DND-41 (cell line): ENCODE results near the gene XRN1.
"Not testable (repeated sequence)": the region's sequence is repeated elsewhere in the genome, so short reads cannot be mapped to it uniquely, and the experiment has no call there.

ENCODE experiments used
- ATAC-seq: fragments of 200-7000 bp; cut with Tn5 transposase; 3 replicates; pipeline ENCODE4 v1.9.1; 2021; ENCODE audit warnings: low read depth; ENCODE audit not compliant: insufficient read depth
- DNase-seq: peaks from one replicate; pipeline ENCODE4 v3.0.0-alpha.2; 2020
- H2AFZ ChIP-seq: 2 replicates; pipeline ENCODE4 v1.6.0; 2012; ENCODE audit warnings: low read depth, low read length
- H3K27ac ChIP-seq: 2 replicates; pipeline ENCODE4 v1.5.1; 2012; ENCODE audit warnings: low read length, inconsistent platforms
- H3K27me3 ChIP-seq: fragments of 200-600 bp; sonication (generic); 2 replicates; pipeline ENCODE4 v1.6.0; 2012; ENCODE audit warnings: low read length, mild to moderate bottlenecking, inconsistent platforms; ENCODE audit not compliant: insufficient read depth, poor library complexity
- H3K36me3 ChIP-seq: 2 replicates; pipeline ENCODE4 v1.5.1; 2012; ENCODE audit warnings: low read length, inconsistent platforms; ENCODE audit not compliant: insufficient read depth
- H3K4me1 ChIP-seq: 2 replicates; pipeline ENCODE4 v1.5.1; 2012; ENCODE audit warnings: mild to moderate bottlenecking, low read length; ENCODE audit not compliant: insufficient read depth
- H3K4me2 ChIP-seq: 2 replicates; pipeline ENCODE4 v1.6.0; 2012; ENCODE audit warnings: mild to moderate bottlenecking, moderate library complexity, low read length, inconsistent platforms; ENCODE audit not compliant: insufficient read depth
- H3K4me3 ChIP-seq, 2 experiments: fragments of 200-600 bp in 1 of 2; shearing (Covaris generic) in 1 of 2; 2 replicates each; pipeline ENCODE4 v1.5.1; 2012 to 2016; ENCODE audit warnings: inconsistent platforms in 2 of 2, low read length in 2 of 2, mild to moderate bottlenecking in 2 of 2, low read depth in 1 of 2, moderate library complexity in 1 of 2
- H3K79me2 ChIP-seq: 2 replicates; pipeline ENCODE4 v1.6.0; 2012; ENCODE audit warnings: low read length, inconsistent platforms; ENCODE audit not compliant: insufficient read depth
- H3K9ac ChIP-seq: 2 replicates; pipeline ENCODE4 v1.6.0; 2012; ENCODE audit warnings: low read depth, mild to moderate bottlenecking, inconsistent platforms, low read length, moderate library complexity
- H3K9me3 ChIP-seq: 2 replicates; pipeline ENCODE4 v1.5.1; 2012; ENCODE audit warnings: low read length, moderate library complexity, mild to moderate bottlenecking, inconsistent platforms; ENCODE audit not compliant: insufficient read depth, severe bottlenecking
- H4K20me1 ChIP-seq: 2 replicates; pipeline ENCODE4 v1.6.0; 2012; ENCODE audit warnings: low read length; ENCODE audit not compliant: insufficient read depth
- EZH2 ChIP-seq: IDR thresholded peaks from 3 replicates; pipeline ENCODE4 v1.6.1; 2012; ENCODE audit warnings: borderline replicate concordance, low read depth, mild to moderate bottlenecking, moderate library complexity, low read length, inconsistent platforms; ENCODE audit not compliant: severe bottlenecking
- TF ChIP-seq, protein P1 (sequence below): IDR thresholded peaks from 2 replicates; pipeline ENCODE4 v1.5.1; 2012; ENCODE audit warnings: borderline replicate concordance, low read length, moderate library complexity, mild to moderate bottlenecking; ENCODE audit not compliant: poor library complexity, severe bottlenecking; ENCODE audit errors: extremely low read depth

Gene XRN1

DNA sequence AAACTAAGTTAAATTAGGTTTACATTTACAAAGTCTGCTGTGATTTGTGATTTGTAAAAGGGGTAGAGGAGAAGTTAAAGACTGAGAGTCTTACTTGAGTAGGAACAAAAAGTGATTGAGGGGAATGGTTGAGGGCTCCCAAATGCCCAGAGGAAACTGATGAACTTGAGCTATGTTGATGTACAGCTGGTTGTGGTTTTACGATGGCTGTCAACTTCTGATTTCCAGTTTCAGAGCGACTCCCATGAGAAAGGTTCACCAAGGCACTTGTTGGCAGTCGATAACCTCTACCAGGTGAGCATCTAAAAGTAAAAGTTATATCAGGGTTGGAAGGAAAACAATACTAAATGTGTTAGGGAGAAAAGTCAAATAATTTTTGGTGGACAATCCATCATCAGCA lies 91.0 kb downstream of the XRN1 start:
- no peak for DNase-seq
- peaks cover 89% of the 10 kb centered on the region for H3K36me3 ChIP-seq
- no peaks in the 10 kb centered on the region for H3K4me1 ChIP-seq
- no peak overlapping the region for H3K4me2 ChIP-seq
- H3K9me3 ChIP-seq: no peaks in the 10 kb centered on the region
- no peaks in the 10 kb centered on the region for H3K27me3 ChIP-seq
- no peak overlapping the region for H2AFZ ChIP-seq
- no peaks in the 10 kb centered on the region for H3K79me2 ChIP-seq
- H3K27ac ChIP-seq: no peak overlapping the region
- no peaks in the 10 kb centered on the region for H4K20me1 ChIP-seq
- no peak overlapping the region for H3K4me3 ChIP-seq
- no peak for ATAC-seq
- TF ChIP-seq, protein P1, sequence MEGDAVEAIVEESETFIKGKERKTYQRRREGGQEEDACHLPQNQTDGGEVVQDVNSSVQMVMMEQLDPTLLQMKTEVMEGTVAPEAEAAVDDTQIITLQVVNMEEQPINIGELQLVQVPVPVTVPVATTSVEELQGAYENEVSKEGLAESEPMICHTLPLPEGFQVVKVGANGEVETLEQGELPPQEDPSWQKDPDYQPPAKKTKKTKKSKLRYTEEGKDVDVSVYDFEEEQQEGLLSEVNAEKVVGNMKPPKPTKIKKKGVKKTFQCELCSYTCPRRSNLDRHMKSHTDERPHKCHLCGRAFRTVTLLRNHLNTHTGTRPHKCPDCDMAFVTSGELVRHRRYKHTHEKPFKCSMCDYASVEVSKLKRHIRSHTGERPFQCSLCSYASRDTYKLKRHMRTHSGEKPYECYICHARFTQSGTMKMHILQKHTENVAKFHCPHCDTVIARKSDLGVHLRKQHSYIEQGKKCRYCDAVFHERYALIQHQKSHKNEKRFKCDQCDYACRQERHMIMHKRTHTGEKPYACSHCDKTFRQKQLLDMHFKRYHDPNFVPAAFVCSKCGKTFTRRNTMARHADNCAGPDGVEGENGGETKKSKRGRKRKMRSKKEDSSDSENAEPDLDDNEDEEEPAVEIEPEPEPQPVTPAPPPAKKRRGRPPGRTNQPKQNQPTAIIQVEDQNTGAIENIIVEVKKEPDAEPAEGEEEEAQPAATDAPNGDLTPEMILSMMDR: no peak
- H3K9ac ChIP-seq: no peak overlapping the region

DNA sequence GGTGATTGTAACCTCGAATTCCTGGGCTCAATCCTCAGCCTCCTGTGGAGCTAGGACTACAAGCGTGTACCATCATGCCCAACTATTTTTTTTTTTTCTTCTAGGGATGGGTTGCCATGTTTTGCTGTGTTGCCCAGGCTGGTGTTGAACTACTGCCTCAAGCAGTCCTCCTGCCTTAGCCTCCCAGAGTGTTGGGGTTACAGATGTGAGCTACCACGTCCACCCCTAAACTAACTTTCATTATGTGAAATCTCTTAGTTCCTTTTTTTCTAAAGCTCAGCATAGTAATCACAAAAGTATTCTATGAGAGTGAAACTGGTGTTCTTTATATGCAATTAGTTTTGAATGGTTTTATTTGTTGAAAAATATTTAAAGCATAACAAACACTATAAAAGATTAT lies 92.1 kb downstream of the XRN1 start:
- no peaks in the 10 kb centered on the region for H3K9me3 ChIP-seq
- no peak for DNase-seq

DNA sequence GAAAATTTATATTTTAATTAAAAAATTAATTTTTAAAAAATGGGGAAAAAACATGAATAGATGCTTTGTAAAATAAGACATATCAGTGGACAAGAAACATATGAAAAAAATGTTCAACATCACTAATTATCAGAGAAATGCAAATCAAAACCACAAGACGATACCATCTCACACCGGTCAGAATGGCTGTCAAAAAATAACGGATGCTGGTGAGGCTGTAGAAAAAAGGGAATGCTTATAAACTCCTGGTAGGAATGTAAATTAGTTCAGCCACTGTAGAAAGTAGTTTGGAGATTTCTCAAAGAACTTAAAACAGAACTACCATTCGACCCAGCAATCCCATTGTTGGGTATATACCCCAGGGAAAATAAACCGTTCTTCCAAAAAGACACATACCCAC lies 93.8 kb downstream of the XRN1 start:
- H3K4me3 ChIP-seq: no peak overlapping the region
- no peak overlapping the region for H3K9ac ChIP-seq
- H3K36me3 ChIP-seq: peaks cover 90% of the 10 kb centered on the region
- no peaks in the 10 kb centered on the region for H3K9me3 ChIP-seq
- DNase-seq (no peak), ATAC-seq (no peak)
- H4K20me1 ChIP-seq: no peaks in the 10 kb centered on the region
- no peaks in the 10 kb centered on the region for H3K27me3 ChIP-seq
- no peak overlapping the region for H3K4me2 ChIP-seq
- H3K79me2 ChIP-seq: no peaks in the 10 kb centered on the region
- no peaks in the 10 kb centered on the region for H3K4me1 ChIP-seq
- no peak overlapping the region for H3K27ac ChIP-seq
- TF ChIP-seq, protein P1: no peak
- no peak for TF ChIP-seq EZH2
- H2AFZ ChIP-seq: no peak overlapping the region

More for the DNA sequence above, 92.1 kb downstream of the XRN1 start:
- no peak overlapping the region for H3K9ac ChIP-seq
- H4K20me1 ChIP-seq: no peaks in the 10 kb centered on the region
- TF ChIP-seq, protein P1: no peak
- no peak for TF ChIP-seq EZH2
- no peaks in the 10 kb centered on the region for H3K27me3 ChIP-seq
- H2AFZ ChIP-seq: no peak overlapping the region
- no peaks in the 10 kb centered on the region for H3K4me1 ChIP-seq
- no peak overlapping the region for H3K4me3 ChIP-seq
- no peaks in the 10 kb centered on the region for H3K79me2 ChIP-seq
- no peak for ATAC-seq
- peaks cover 89% of the 10 kb centered on the region for H3K36me3 ChIP-seq
- no peak overlapping the region for H3K4me2 ChIP-seq
- no peak overlapping the region for H3K27ac ChIP-seq

DNA sequence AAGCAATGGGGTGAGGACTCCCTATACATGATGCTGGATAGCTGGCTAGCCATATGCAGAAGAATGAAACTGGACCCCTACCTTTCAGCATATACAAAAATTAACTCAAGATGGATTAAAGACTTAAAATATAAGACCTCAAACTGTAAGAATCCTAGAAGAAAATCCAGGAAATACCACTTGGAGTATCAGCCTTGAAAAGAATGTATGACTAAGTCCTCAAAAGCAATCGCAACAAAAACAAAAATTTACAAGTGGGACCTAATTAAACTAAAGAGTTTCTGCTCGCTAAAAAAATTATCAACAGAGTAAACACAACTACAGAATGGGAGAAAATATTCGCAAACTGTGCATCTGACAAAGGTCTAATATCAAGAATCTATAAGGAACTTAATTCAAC lies 94.3 kb downstream of the XRN1 start:
- ATAC-seq (no peak), DNase-seq (no peak)
- no peak overlapping the region for H3K27ac ChIP-seq

DNA sequence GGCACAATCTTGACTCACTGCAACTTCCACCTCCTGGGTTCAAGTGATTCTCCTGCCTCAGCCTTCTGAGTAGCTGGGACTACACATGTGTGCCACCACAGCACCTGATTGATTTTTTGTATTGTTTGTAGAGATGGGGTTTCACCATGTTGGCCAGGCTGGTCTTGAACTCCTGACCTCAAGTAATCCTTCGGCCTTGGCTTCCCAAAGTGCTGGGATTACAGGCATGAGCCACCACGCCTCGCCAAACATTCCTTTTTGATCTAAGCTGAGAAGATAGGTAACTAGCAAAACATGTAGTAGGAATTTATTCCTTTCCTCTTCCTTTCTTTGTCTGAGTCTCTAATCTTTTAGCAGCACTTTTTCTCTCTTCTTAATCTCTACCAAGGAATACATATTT lies 95.1 kb downstream of the XRN1 start:
- not testable (repeated sequence) for H3K4me2 ChIP-seq, H4K20me1 ChIP-seq, ATAC-seq, H3K27ac ChIP-seq, H3K9me3 ChIP-seq, H2AFZ ChIP-seq, H3K27me3 ChIP-seq, H3K4me3 ChIP-seq, DNase-seq, H3K4me1 ChIP-seq, H3K9ac ChIP-seq, H3K79me2 ChIP-seq
- peaks cover 84% of the 10 kb centered on the region for H3K36me3 ChIP-seq

More for the DNA sequence above, 94.3 kb downstream of the XRN1 start:
- TF ChIP-seq, protein P1: no peak
- TF ChIP-seq EZH2: no peak
- no peaks in the 10 kb centered on the region for H3K9me3 ChIP-seq
- H4K20me1 ChIP-seq: no peaks in the 10 kb centered on the region
- H3K9ac ChIP-seq: no peak overlapping the region
- no peaks in the 10 kb centered on the region for H3K4me1 ChIP-seq
- no peak overlapping the region for H3K4me2 ChIP-seq
- no peak overlapping the region for H2AFZ ChIP-seq
- H3K79me2 ChIP-seq: no peaks in the 10 kb centered on the region
- H3K36me3 ChIP-seq: peaks cover 89% of the 10 kb centered on the region
- H3K4me3 ChIP-seq: no peak overlapping the region
- H3K27me3 ChIP-seq: no peaks in the 10 kb centered on the region
